ENCODE measurements around the gene TTN.

The TTN gene

GRCh38 chr2:178506101-178506500 lies 301.1 kb downstream of the TTN start:
- TF ChIP-seq CTCF (IDR thresholded peaks at IDR 0.05; ENCODE audit: control insufficient read depth, insufficient read depth, low read depth, low read length, missing control alignments), result no peak
- H3K4me3 ChIP-seq (ENCODE audit: control insufficient read depth, low read depth, low read length), result no peak overlapping the region
- no peak for DNase-seq (ENCODE audit: low read depth)

GRCh38 chr2:178502751-178503150 lies 304.5 kb downstream of the TTN start:
- no peak overlapping the region for H3K4me3 ChIP-seq (ENCODE audit: control insufficient read depth, low read depth, low read length)
- TF ChIP-seq CTCF (IDR thresholded peaks at IDR 0.05; ENCODE audit: control insufficient read depth, insufficient read depth, low read depth, low read length, missing control alignments), result no peak
- DNase-seq (ENCODE audit: low read depth), result no peak

- no peak for DNase-seq (ENCODE audit: low read depth)
- no peak overlapping the region for H3K4me3 ChIP-seq (ENCODE audit: control insufficient read depth, low read depth, low read length)
- TF ChIP-seq CTCF (IDR thresholded peaks at IDR 0.05; ENCODE audit: control insufficient read depth, insufficient read depth, low read depth, low read length, missing control alignments), result no peak
Observed at GRCh38 chr2:178499640-178500039, 307.6 kb downstream of the TTN start.

- H3K4me3 ChIP-seq (ENCODE audit: control insufficient read depth, low read depth, low read length), result no peak overlapping the region
- no peak for DNase-seq (ENCODE audit: low read depth)
- TF ChIP-seq CTCF (IDR thresholded peaks at IDR 0.05; ENCODE audit: control insufficient read depth, insufficient read depth, low read depth, low read length, missing control alignments), result no peak
Observed at GRCh38 chr2:178498137-178498536, 309.1 kb downstream of the TTN start.

- H3K4me3 ChIP-seq (ENCODE audit: control insufficient read depth, low read depth, low read length), result no peak overlapping the region
- no peak for TF ChIP-seq CTCF (IDR thresholded peaks at IDR 0.05; ENCODE audit: control insufficient read depth, insufficient read depth, low read depth, low read length, missing control alignments)
- DNase-seq (ENCODE audit: low read depth), result no peak
Observed at GRCh38 chr2:178496049-178496448, 311.2 kb downstream of the TTN start.

GRCh38 chr2:178491612-178492011 lies 315.6 kb downstream of the TTN start:
- TF ChIP-seq CTCF (IDR thresholded peaks at IDR 0.05; ENCODE audit: control insufficient read depth, insufficient read depth, low read depth, low read length, missing control alignments), result no peak
- no peak overlapping the region for H3K4me3 ChIP-seq (ENCODE audit: control insufficient read depth, low read depth, low read length)
- no peak for DNase-seq (ENCODE audit: low read depth)

GRCh38 chr2:178485356-178485755 lies 321.9 kb downstream of the TTN start:
- no peak for TF ChIP-seq CTCF (IDR thresholded peaks at IDR 0.05; ENCODE audit: control insufficient read depth, insufficient read depth, low read depth, low read length, missing control alignments)
- peak; percentile 52 for DNase-seq (ENCODE audit: low read depth)
- no peak overlapping the region for H3K4me3 ChIP-seq (ENCODE audit: control insufficient read depth, low read depth, low read length)
